ENCODE results near the gene MPV17L. TPM values are rescaled to one million over a fixed set of nuclear protein-coding genes. Genes with fewer than 3 reads are reported as not detected.
A peak's percentile ranks its signal among the peaks of the same experiment; 100 is the strongest.
"Not testable (repeated sequence)": the region's sequence is repeated elsewhere in the genome, so short reads cannot be mapped to it uniquely, and the experiment has no call there.

Gene MPV17L
- total RNA-seq, 4 donors from 2014 or later, result 0.72 to 10.8 (median 6.2) TPM

DNA sequence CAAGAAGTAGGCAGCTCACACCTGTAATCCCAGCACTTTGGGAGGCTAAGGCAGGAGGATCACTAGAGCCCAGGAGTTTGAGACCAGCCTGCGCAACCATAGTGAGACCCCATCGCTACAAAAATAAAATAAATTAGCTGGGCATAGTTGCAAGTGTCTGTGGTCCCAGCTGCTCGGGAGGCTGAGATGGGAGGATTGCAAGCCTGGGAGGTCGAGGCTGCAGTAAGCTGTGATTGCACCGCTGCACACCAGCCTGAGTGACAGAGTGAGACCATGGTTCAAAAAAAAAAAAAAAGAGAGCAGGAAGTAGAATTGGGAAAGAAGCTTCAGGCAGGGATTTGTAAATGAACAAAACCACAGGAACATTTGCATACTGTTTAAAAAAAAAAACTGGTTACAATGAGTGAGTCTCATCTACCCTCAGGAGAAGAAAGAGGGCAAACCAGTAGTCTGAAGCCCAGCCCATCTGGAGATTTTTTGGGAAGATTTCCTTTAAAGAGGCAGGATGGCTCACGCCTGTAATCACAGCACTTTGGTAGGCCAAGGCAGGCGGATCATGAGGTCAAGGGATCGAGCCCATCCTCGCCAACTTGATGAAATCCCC is 7.9 kb downstream of the MPV17L start:
- TF ChIP-seq POLR2A (IDR thresholded peaks at IDR 0.05), result no peak
- TF ChIP-seq, protein P1, sequence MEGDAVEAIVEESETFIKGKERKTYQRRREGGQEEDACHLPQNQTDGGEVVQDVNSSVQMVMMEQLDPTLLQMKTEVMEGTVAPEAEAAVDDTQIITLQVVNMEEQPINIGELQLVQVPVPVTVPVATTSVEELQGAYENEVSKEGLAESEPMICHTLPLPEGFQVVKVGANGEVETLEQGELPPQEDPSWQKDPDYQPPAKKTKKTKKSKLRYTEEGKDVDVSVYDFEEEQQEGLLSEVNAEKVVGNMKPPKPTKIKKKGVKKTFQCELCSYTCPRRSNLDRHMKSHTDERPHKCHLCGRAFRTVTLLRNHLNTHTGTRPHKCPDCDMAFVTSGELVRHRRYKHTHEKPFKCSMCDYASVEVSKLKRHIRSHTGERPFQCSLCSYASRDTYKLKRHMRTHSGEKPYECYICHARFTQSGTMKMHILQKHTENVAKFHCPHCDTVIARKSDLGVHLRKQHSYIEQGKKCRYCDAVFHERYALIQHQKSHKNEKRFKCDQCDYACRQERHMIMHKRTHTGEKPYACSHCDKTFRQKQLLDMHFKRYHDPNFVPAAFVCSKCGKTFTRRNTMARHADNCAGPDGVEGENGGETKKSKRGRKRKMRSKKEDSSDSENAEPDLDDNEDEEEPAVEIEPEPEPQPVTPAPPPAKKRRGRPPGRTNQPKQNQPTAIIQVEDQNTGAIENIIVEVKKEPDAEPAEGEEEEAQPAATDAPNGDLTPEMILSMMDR (IDR thresholded peaks at IDR 0.05), result no peak
- peaks cover 0 to 19% (median 0%) of the 10 kb centered on the region in 3 donors for H3K36me3 ChIP-seq
- no peak overlapping the region for H3K4me3 ChIP-seq
- DNase-seq, result no peak
- no peaks in the 10 kb centered on the region for H3K9me3 ChIP-seq
- peaks cover 0 to 9% (median 7%) of the 10 kb centered on the region in 3 donors for H3K4me1 ChIP-seq
- no peaks in the 10 kb centered on the region for H3K27me3 ChIP-seq
- intact Hi-C loops (cut with DNase I), result no loop called here
- 58 to 69% methylated on average over 9 of the region's 9 CpGs for WGBS, 2 donors
- peak overlapping the region in 1 of 4 donors; percentile 67 for H3K27ac ChIP-seq

DNA sequence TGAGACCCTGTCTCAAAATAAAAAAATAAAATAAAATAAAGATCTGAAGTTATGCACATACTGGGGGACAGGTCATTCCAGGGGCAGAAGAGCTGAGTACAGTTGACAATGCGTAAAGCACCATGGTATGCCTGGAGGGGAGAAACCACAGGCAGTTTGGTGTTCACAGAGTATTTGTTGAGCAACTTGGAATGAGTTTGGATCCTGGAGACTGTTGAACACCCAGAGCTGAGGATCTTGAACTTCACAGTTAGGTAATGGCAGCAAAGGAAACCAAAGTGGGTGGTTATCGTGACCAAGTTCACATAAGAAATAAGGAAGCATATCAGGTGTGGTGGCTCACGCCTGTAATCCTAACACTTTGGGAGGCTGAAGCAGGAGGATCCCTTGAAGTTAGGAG is 8.5 kb downstream of the MPV17L start:
- DNase-seq; H3K27me3 ChIP-seq; H3K4me1 ChIP-seq; H3K9me3 ChIP-seq; H3K4me3 ChIP-seq; intact Hi-C loops (cut with DNase I): not testable (repeated sequence)
- 85 to 86% methylated on average over 3 of the region's 3 CpGs for WGBS, 2 donors
- Histone ChIP-seq H3K36me3 (peaks cover 0 to 19% (median 0%) of the 10 kb centered on the region in 3 donors), H3K27ac (peak overlapping the region in 1 of 4 donors; percentile 67)

DNA sequence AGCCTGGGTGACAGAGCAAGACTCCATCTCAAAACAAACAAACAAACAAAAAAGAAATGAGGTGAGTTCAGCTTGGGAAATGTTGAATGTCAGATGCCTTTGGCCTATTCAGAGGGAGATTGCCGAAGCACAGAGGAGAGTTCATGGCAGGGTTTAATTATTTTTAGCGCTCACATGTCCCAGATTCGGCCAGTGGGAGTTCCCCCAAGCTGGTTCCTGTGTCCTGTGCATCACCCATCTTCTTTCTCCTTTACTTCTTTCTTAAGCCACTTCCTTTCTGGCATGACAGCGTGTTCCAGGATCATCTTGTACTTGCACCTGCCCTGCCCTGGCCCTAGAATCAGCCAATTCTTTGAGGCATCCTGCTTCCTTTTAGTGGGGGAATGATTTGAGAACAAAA is 9.2 kb downstream of the MPV17L start:
- Histone ChIP-seq H3K9me3 (no peaks in the 10 kb centered on the region), H3K36me3 (peaks cover 0 to 15% (median 0%) of the 10 kb centered on the region in 3 donors), H3K4me1 (peaks cover 0 to 9% (median 7%) of the 10 kb centered on the region in 3 donors), H3K4me3 (no peak overlapping the region), H3K27ac (peak overlapping the region in 2 of 4 donors; percentile 10 to 67), H3K27me3 (no peaks in the 10 kb centered on the region)
- no peak for DNase-seq
- TF ChIP-seq, protein P1 (IDR thresholded peaks at IDR 0.05), result no peak
- no peak for TF ChIP-seq POLR2A (IDR thresholded peaks at IDR 0.05)
- 20 to 44% methylated on average over 4 of the region's 4 CpGs for WGBS, 2 donors
- intact Hi-C loops (cut with DNase I), result no loop called here

DNA sequence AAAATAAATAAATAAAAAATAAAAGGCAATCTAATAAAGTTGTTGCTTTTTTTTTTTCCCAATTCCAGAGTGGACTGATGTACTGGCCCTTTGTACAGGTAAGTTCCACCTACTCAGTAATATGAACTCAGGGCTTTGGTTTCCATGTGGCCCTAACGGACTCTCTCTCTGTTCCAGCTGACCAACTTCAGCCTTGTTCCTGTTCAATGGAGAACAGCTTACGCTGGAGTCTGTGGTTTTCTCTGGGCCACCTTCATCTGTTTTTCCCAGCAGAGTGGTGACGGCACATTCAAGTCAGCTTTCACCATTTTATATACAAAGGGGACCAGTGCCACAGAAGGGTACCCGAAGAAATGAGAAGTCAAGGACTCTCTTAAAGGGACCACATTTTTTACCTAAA is 12.2 kb downstream of the MPV17L start:
- DNase-seq; intact Hi-C loops (cut with DNase I): not testable (repeated sequence)
- 77 to 84% methylated on average over 4 of the region's 4 CpGs for WGBS, 2 donors

DNA sequence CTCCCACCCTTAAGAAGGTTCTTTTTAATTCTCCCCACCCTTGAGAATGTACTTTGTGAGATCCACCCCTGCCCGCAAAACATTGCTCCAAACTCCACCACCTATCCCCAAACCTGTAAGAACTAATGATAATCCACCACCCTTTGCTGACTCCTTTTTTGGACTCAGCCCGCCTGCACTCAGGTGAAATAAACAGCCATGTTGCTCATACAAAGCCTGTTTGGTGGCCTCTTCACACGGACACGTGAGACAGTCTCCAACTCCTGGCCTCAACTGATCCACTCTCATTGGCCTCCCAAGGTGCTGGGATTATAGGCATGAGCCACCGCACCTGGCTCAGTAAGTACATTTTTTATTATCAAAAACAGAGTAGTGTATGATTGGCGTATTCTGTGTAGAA is 13.9 kb downstream of the MPV17L start:
- H3K9me3 ChIP-seq; H3K4me1 ChIP-seq; intact Hi-C loops (cut with DNase I); H3K27me3 ChIP-seq; H3K4me3 ChIP-seq; DNase-seq; H3K27ac ChIP-seq; H3K36me3 ChIP-seq: not testable (repeated sequence)
- 89 to 91% methylated on average over 6 of the region's 6 CpGs for WGBS, 2 donors

More for the DNA sequence above, 12.2 kb downstream of the MPV17L start:
- H3K27me3 ChIP-seq, H3K4me3 ChIP-seq, H3K27ac ChIP-seq, H3K36me3 ChIP-seq, H3K9me3 ChIP-seq, H3K4me1 ChIP-seq: not testable (repeated sequence)

DNA sequence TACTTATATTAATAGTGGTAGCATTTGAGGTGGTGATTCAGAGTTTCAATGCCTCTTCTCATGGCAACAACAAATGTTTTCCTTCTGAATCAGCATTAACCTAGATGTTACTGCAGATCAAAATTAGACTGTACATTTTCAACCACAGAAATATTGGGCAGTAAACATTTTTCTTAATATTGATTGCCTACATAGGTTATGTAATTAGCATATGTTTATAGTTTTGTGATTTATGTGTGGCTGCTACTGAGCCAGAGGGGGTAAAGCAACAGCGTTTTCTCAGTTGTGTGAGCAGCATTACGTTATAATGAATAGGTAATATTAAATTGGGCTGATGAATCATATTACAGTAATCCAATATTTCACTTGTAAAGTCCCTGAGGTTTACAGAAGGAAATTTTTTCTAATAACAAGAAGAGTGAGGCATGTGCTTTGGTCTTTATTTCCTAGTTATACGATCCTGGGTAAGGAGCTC is 20.0 kb downstream of the MPV17L start:
- H3K4me3 ChIP-seq, result no peak overlapping the region
- TF ChIP-seq, protein P1 (IDR thresholded peaks at IDR 0.05), result no peak
- TF ChIP-seq POLR2A (IDR thresholded peaks at IDR 0.05), result no peak
- H3K27ac ChIP-seq, result no peak overlapping the region
- 28 to 30% methylated on average over 3 of the region's 3 CpGs for WGBS, 2 donors
- H3K4me1 ChIP-seq, result no peaks in the 10 kb centered on the region
- H3K9me3 ChIP-seq, result no peaks in the 10 kb centered on the region
- no peaks in the 10 kb centered on the region for H3K36me3 ChIP-seq
- DNase-seq, result no peak
- no peaks in the 10 kb centered on the region for H3K27me3 ChIP-seq
- intact Hi-C loops (cut with DNase I), result no loop called here

DNA sequence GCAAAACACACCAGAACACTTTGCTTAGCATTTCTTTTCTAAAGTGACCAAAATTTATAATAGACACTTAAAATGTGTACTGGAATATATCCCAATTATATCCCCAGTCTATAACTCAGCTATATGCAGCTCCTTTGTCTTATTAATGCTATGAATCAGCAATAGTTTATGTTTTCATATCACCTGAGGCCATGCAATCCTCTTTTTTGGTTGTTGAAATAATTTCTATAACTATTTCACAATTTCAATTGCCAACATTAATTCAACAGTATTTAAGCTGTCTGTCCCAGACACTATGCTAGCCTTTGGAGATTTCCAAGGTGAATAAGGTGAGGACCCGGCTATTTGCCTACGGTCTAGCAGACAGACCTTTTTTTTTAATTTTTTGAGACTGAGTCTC is 21.6 kb downstream of the MPV17L start:
- no peak for TF ChIP-seq POLR2A (IDR thresholded peaks at IDR 0.05)
- TF ChIP-seq, protein P1 (IDR thresholded peaks at IDR 0.05), result no peak
- H3K27ac ChIP-seq, result no peak overlapping the region
- intact Hi-C loops (cut with DNase I), result no loop called here
- 78 to 84% methylated on average over 2 of the region's 2 CpGs for WGBS, 2 donors
- H3K4me1 ChIP-seq, result no peaks in the 10 kb centered on the region
- DNase-seq, result no peak
- H3K9me3 ChIP-seq, result no peaks in the 10 kb centered on the region
- H3K4me3 ChIP-seq, result no peak overlapping the region
- no peaks in the 10 kb centered on the region for H3K36me3 ChIP-seq
- H3K27me3 ChIP-seq, result no peaks in the 10 kb centered on the region
